SK-N-SH treated with all-trans-retinoic acid at 6 μM for 48 hours (cell line): ENCODE measurements around the gene TMEM222.

Experiments
- ATAC-seq: fragments of 200-7000 bp; cut with Tn5 transposase; 3 replicates; pipeline ENCODE4 v1.9.1; 2020; ENCODE audit warnings: mild to moderate bottlenecking, moderate library complexity
- ARNTL ChIP-seq: fragments of 450-650 bp; formaldehyde crosslinking; IDR thresholded peaks from 2 replicates; pipeline ENCODE4 v1.5.0; 2020; ENCODE audit warnings: low read depth, mild to moderate bottlenecking, moderate library complexity, borderline replicate concordance
- BACH2 ChIP-seq: fragments of 250-450 bp; sonication (Bioruptor Pico); IDR thresholded peaks from 2 replicates; pipeline ENCODE4 v1.9.0; 2021; ENCODE audit warnings: mild to moderate bottlenecking, borderline replicate concordance
- CREB5 ChIP-seq: fragments of 250-450 bp; sonication (Bioruptor Pico); IDR thresholded peaks from 2 replicates; pipeline ENCODE4 v1.5.1; 2020; ENCODE audit warnings: low read depth, mild to moderate bottlenecking, moderate library complexity
- CSDC2 ChIP-seq: fragments of 250-450 bp; sonication (Bioruptor Pico); IDR thresholded peaks from 2 replicates; pipeline ENCODE4 v1.5.0; 2020; ENCODE audit warnings: mild to moderate bottlenecking, moderate library complexity
- ESRRG ChIP-seq: fragments of 250-450 bp; sonication (Bioruptor Pico); IDR thresholded peaks from 2 replicates; pipeline ENCODE4 v1.6.1; 2021; ENCODE audit warnings: mild to moderate bottlenecking
- GLIS3 ChIP-seq: fragments of 250-450 bp; sonication (Bioruptor Pico); IDR thresholded peaks from 2 replicates; pipeline ENCODE4 v1.5.0; 2020; ENCODE audit warnings: mild to moderate bottlenecking, moderate library complexity
- OSR1 ChIP-seq: fragments of 250-450 bp; sonication (Bioruptor Pico); IDR thresholded peaks from 2 replicates; pipeline ENCODE4 v1.8.0; 2022; ENCODE audit warnings: moderate library complexity, mild to moderate bottlenecking, inconsistent platforms
- RARB ChIP-seq: fragments of 250-450 bp; sonication (Bioruptor Pico); IDR thresholded peaks from 2 replicates; pipeline ENCODE4 v1.8.0; 2021; ENCODE audit warnings: mild to moderate bottlenecking, moderate library complexity
- SNAI2 ChIP-seq: fragments of 250-450 bp; sonication (Bioruptor Pico); IDR thresholded peaks from 2 replicates; pipeline ENCODE4 v1.5.0; 2020; ENCODE audit warnings: mild to moderate bottlenecking, moderate library complexity
- TCF4 ChIP-seq: fragments of 250-450 bp; sonication (Bioruptor Pico); IDR thresholded peaks from 2 replicates; pipeline ENCODE4 v1.8.0; 2021; ENCODE audit warnings: mild to moderate bottlenecking, moderate library complexity, borderline replicate concordance
- TOX ChIP-seq: fragments of 250-450 bp; sonication (Bioruptor Pico); IDR thresholded peaks from 2 replicates; pipeline ENCODE4 v1.8.0; 2021; ENCODE audit warnings: mild to moderate bottlenecking, moderate library complexity, borderline replicate concordance
- ZC3H10 ChIP-seq: fragments of 250-450 bp; sonication (Bioruptor Pico); IDR thresholded peaks from 2 replicates; pipeline ENCODE4 v1.5.1; 2021; ENCODE audit warnings: mild to moderate bottlenecking, moderate library complexity
- ZFP3 ChIP-seq: fragments of 250-450 bp; sonication (Bioruptor Pico); IDR thresholded peaks from 2 replicates; pipeline ENCODE4 v1.5.0; 2020; ENCODE audit warnings: mild to moderate bottlenecking, moderate library complexity
- ZFP30 ChIP-seq: fragments of 450-650 bp; formaldehyde crosslinking; IDR thresholded peaks from 2 replicates; pipeline ENCODE4 v1.5.0; 2022; ENCODE audit warnings: mild to moderate bottlenecking, moderate library complexity
- ZNF565 ChIP-seq: fragments of 450-650 bp; formaldehyde crosslinking; conservative IDR thresholded peaks from 2 replicates; pipeline ENCODE4 v1.5.0; 2020; ENCODE audit warnings: low read depth, mild to moderate bottlenecking, moderate library complexity
- ZNF70 ChIP-seq: fragments of 450-650 bp; formaldehyde crosslinking; IDR thresholded peaks from 2 replicates; pipeline ENCODE4 v1.5.0; 2020; ENCODE audit warnings: mild to moderate bottlenecking, moderate library complexity
- ZNF8 ChIP-seq: fragments of 450-650 bp; formaldehyde crosslinking; IDR thresholded peaks from 2 replicates; pipeline ENCODE4 v1.5.0; 2020; ENCODE audit warnings: mild to moderate bottlenecking, moderate library complexity
- TF ChIP-seq, protein P1 (sequence below): fragments of 250-450 bp; sonication (Bioruptor Pico); IDR thresholded peaks from 2 replicates; pipeline ENCODE4 v1.8.0; 2021; ENCODE audit warnings: low read depth, mild to moderate bottlenecking, moderate library complexity, borderline replicate concordance
- TF ChIP-seq, protein P2 (sequence below): fragments of 250-450 bp; sonication (Bioruptor Pico); IDR thresholded peaks from 2 replicates; pipeline ENCODE4 v1.5.0; 2020; ENCODE audit warnings: mild to moderate bottlenecking, moderate library complexity
- TF ChIP-seq, protein P3 (sequence below): fragments of 250-450 bp; sonication (Bioruptor Pico); IDR thresholded peaks from 2 replicates; pipeline ENCODE4 v1.5.1; 2021; ENCODE audit warnings: mild to moderate bottlenecking, moderate library complexity
- TF ChIP-seq, protein P4 (sequence below): fragments of 250-450 bp; sonication (Bioruptor Pico); IDR thresholded peaks from 2 replicates; pipeline ENCODE4 v1.8.0; 2020; ENCODE audit warnings: mild to moderate bottlenecking, moderate library complexity, borderline replicate concordance

The TMEM222 gene

GRCh38 chr1:27301582-27302199 lies 20.3 kb upstream of the TMEM222 start:
- no peak for ATAC-seq
- no peak for TF ChIP-seq TCF4 (CRISPR knock-in tag)
- TF ChIP-seq ZNF8 = no peak
- TF ChIP-seq, protein P1, sequence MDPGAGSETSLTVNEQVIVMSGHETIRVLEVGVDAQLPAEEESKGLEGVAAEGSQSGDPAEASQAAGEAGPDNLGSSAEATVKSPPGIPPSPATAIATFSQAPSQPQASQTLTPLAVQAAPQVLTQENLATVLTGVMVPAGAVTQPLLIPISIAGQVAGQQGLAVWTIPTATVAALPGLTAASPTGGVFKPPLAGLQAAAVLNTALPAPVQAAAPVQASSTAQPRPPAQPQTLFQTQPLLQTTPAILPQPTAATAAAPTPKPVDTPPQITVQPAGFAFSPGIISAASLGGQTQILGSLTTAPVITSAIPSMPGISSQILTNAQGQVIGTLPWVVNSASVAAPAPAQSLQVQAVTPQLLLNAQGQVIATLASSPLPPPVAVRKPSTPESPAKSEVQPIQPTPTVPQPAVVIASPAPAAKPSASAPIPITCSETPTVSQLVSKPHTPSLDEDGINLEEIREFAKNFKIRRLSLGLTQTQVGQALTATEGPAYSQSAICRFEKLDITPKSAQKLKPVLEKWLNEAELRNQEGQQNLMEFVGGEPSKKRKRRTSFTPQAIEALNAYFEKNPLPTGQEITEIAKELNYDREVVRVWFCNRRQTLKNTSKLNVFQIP (CRISPR knock-in tag) = no peak
- no peak for TF ChIP-seq RARB
- no peak for TF ChIP-seq OSR1 (CRISPR knock-in tag)
- no peak for TF ChIP-seq CSDC2 (CRISPR knock-in tag)
- no peak for TF ChIP-seq CREB5 (CRISPR knock-in tag)
- TF ChIP-seq ZC3H10 (CRISPR knock-in tag) = no peak
- TF ChIP-seq, all 23 proteins: peak for 0

DNA sequence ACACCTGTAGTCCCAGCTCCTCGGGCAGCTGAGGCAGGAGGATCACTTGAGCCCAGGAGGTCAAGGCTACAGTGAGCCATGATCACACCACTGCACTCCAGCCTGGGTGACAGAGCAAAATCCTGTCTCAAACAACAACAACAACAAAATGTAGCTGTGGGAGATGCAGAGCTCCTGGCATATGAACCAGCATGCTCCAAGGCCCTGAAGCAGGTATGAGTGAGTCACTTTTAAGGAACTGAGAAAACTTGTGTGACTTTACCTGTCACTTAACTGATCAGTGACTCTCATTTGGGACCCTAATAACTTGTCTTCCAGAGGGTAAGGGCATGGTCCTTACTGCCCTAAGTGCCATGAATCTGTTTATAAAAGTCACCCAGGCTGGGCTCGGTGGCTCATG lies 19.4 kb upstream of the TMEM222 start:
- no peak for ATAC-seq
- TF ChIP-seq BACH2 (CRISPR knock-in tag) (no peak), ZFP30 (no peak), ARNTL (no peak), TOX (CRISPR knock-in tag) (no peak), SNAI2 (CRISPR knock-in tag) (no peak), CREB5 (CRISPR knock-in tag) (no peak), ZC3H10 (CRISPR knock-in tag) (no peak), TCF4 (CRISPR knock-in tag) (no peak), RARB (no peak), ZNF8 (no peak), ZFP3 (CRISPR knock-in tag) (no peak), CSDC2 (CRISPR knock-in tag) (no peak), ZNF565 (CRISPR knock-in tag) (no peak), ZNF70 (CRISPR knock-in tag) (no peak)
- TF ChIP-seq, protein P2, sequence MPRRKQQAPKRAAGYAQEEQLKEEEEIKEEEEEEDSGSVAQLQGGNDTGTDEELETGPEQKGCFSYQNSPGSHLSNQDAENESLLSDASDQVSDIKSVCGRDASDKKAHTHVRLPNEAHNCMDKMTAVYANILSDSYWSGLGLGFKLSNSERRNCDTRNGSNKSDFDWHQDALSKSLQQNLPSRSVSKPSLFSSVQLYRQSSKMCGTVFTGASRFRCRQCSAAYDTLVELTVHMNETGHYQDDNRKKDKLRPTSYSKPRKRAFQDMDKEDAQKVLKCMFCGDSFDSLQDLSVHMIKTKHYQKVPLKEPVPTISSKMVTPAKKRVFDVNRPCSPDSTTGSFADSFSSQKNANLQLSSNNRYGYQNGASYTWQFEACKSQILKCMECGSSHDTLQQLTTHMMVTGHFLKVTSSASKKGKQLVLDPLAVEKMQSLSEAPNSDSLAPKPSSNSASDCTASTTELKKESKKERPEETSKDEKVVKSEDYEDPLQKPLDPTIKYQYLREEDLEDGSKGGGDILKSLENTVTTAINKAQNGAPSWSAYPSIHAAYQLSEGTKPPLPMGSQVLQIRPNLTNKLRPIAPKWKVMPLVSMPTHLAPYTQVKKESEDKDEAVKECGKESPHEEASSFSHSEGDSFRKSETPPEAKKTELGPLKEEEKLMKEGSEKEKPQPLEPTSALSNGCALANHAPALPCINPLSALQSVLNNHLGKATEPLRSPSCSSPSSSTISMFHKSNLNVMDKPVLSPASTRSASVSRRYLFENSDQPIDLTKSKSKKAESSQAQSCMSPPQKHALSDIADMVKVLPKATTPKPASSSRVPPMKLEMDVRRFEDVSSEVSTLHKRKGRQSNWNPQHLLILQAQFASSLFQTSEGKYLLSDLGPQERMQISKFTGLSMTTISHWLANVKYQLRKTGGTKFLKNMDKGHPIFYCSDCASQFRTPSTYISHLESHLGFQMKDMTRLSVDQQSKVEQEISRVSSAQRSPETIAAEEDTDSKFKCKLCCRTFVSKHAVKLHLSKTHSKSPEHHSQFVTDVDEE (CRISPR knock-in tag) = no peak
- TF ChIP-seq, protein P3, sequence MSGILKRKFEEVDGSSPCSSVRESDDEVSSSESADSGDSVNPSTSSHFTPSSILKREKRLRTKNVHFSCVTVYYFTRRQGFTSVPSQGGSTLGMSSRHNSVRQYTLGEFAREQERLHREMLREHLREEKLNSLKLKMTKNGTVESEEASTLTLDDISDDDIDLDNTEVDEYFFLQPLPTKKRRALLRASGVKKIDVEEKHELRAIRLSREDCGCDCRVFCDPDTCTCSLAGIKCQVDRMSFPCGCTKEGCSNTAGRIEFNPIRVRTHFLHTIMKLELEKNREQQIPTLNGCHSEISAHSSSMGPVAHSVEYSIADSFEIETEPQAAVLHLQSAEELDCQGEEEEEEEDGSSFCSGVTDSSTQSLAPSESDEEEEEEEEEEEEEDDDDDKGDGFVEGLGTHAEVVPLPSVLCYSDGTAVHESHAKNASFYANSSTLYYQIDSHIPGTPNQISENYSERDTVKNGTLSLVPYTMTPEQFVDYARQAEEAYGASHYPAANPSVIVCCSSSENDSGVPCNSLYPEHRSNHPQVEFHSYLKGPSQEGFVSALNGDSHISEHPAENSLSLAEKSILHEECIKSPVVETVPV (CRISPR knock-in tag) = no peak
- TF ChIP-seq, protein P1 (CRISPR knock-in tag) = no peak

DNA sequence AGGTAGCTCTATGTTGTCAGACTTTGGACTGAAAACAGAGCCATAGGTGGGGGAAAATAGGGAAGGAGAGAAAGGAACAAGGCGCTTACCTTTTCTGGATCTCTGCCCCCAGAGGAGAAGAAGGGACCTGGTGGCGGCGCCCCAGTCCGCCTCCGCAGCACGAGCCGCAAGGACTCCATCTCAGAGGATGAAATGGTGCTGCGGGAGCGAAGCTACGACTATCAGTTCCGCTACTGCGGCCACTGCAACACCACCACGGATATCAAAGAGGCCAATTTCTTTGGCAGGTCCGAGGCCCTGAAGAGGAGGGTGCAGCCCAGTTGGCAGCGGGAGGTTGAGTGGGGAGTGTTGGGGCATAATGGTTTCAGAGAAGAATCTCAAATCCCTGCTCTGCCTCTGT lies 18.5 kb upstream of the TMEM222 start:
- no peak for ATAC-seq
- TF ChIP-seq ZNF70 (CRISPR knock-in tag) (no peak), ZFP3 (CRISPR knock-in tag) (no peak), GLIS3 (CRISPR knock-in tag) (no peak), BACH2 (CRISPR knock-in tag) (no peak), TOX (CRISPR knock-in tag) (no peak), ARNTL (no peak), CREB5 (CRISPR knock-in tag) (no peak), ESRRG (CRISPR knock-in tag) (no peak), ZNF8 (no peak), CSDC2 (CRISPR knock-in tag) (no peak), ZNF565 (CRISPR knock-in tag) (no peak)
- TF ChIP-seq, protein P4, sequence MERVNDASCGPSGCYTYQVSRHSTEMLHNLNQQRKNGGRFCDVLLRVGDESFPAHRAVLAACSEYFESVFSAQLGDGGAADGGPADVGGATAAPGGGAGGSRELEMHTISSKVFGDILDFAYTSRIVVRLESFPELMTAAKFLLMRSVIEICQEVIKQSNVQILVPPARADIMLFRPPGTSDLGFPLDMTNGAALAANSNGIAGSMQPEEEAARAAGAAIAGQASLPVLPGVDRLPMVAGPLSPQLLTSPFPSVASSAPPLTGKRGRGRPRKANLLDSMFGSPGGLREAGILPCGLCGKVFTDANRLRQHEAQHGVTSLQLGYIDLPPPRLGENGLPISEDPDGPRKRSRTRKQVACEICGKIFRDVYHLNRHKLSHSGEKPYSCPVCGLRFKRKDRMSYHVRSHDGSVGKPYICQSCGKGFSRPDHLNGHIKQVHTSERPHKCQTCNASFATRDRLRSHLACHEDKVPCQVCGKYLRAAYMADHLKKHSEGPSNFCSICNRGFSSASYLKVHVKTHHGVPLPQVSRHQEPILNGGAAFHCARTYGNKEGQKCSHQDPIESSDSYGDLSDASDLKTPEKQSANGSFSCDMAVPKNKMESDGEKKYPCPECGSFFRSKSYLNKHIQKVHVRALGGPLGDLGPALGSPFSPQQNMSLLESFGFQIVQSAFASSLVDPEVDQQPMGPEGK (CRISPR knock-in tag) = no peak
- TF ChIP-seq, protein P3 (CRISPR knock-in tag) = no peak
